GM12865 (cell line): ENCODE measurements around the gene OTOA.
"Not testable (repeated sequence)": the region's sequence is repeated elsewhere in the genome, so short reads cannot be mapped to it uniquely, and the experiment has no call there.

ENCODE experiments used
- DNase-seq: peaks from one replicate; pipeline ENCODE4 v3.0.0; 2010; ENCODE audit warnings: low read depth
- H3K4me3 ChIP-seq: 2 replicates; pipeline ENCODE4 v1.5.1; 2011; ENCODE audit warnings: mild to moderate bottlenecking, low read depth, low read length, control low read depth
- TF ChIP-seq, protein P1 (sequence below): IDR thresholded peaks from 2 replicates; pipeline ENCODE4 v1.5.1; 2011; ENCODE audit warnings: low read length, control low read depth, low read depth, inconsistent platforms; ENCODE audit not compliant: insufficient read depth; ENCODE audit errors: missing control alignments

Gene OTOA

GRCh38 chr16:21634216-21634615 lies 29.6 kb upstream of the OTOA start:
- H3K4me3 ChIP-seq = no peak overlapping the region
- DNase-seq = no peak
- TF ChIP-seq, protein P1, sequence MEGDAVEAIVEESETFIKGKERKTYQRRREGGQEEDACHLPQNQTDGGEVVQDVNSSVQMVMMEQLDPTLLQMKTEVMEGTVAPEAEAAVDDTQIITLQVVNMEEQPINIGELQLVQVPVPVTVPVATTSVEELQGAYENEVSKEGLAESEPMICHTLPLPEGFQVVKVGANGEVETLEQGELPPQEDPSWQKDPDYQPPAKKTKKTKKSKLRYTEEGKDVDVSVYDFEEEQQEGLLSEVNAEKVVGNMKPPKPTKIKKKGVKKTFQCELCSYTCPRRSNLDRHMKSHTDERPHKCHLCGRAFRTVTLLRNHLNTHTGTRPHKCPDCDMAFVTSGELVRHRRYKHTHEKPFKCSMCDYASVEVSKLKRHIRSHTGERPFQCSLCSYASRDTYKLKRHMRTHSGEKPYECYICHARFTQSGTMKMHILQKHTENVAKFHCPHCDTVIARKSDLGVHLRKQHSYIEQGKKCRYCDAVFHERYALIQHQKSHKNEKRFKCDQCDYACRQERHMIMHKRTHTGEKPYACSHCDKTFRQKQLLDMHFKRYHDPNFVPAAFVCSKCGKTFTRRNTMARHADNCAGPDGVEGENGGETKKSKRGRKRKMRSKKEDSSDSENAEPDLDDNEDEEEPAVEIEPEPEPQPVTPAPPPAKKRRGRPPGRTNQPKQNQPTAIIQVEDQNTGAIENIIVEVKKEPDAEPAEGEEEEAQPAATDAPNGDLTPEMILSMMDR = no peak

DNA sequence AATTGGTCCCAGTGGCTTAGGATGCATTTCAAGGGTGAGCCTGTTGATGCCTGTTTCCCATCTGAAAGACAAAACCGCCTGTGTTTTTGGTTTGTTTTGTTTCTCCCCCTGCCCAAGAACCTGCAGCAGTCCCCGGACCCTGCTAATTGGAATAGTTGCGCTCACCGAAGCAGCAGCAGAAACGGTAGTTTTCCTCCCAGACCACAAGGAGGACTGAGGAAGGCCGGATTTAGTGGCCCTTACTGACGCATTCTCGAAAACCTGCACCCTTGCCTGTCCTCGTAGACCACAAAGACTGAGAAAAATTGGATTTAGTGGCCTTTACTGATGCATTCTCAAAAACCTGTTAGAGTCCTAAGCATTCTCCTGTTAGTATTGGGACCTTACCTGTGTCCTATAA lies 28.1 kb upstream of the OTOA start:
- not testable (repeated sequence) for H3K4me3 ChIP-seq, DNase-seq

DNA sequence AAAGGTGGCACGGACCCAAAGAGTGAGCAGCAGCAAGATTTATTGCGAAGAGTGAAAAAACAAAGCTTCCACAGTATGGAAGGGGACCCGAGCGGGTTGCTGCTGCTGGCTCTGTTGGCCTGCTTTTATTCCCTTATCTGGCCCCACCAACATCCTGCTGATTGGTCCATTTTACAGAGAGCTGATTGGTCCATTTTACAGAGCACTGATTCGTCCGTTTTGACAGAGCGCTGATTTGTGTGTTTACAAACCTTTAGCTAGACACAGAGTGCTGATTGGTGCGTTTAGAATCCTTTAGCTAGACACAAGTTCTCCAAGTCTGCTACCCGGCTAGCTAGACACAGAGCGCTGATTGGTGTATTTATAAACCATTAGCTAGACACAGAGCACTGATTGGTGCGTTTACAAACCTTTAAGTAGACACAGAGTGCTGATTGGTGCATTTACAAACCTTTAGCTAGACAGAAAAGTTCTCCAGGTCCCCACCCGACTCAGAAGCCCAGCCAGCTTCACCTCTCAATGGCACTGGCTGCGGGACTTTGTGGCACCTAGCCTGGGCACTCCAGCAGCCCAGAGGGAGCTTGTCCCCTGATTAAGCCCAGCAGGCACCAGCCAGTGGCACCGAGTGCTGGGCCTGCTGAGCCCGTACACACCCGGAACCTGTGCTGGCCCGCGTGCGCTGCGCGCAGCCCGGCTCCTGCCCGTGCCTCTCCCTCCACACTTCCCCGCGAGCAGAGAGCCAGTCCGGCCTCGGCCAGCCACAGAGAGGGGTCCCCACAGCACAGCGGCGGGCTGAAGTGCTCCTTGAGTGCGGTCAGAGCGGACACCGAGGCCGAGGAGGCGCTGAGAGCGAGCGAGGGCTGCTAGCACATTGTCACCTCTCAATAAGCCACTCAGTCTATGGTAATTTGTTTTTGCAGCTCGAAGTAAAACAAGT lies 26.5 kb upstream of the OTOA start:
- TF ChIP-seq, protein P1 = no peak
- H3K4me3 ChIP-seq = no peak overlapping the region
- DNase-seq = no peak

DNA sequence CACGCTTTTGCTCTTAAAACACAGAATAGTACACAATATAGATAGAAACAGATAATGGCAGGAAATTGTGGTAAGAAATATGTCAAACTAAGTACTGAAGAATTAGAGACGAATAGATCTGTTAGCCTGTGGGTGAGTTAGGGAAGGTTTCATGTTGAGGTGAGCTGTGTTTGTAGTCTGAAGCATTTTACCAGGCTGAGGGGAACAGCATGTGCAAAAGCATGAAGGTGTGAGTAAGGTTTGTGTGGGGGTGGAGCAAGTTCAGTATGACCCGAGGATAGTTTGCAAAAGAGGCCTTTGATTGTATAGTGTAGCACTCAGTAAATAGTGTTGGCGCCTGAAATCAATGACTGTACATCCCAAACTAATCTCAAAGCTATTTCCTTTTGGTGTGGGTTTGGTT lies 25.2 kb upstream of the OTOA start:
- DNase-seq = no peak
- no peak overlapping the region for H3K4me3 ChIP-seq

GRCh38 chr16:21639493-21639892 lies 24.3 kb upstream of the OTOA start:
- no peak overlapping the region for H3K4me3 ChIP-seq
- no peak for DNase-seq
- TF ChIP-seq, protein P1 = no peak

More for the DNA sequence above, 25.2 kb upstream of the OTOA start:
- TF ChIP-seq, protein P1 = no peak

DNA sequence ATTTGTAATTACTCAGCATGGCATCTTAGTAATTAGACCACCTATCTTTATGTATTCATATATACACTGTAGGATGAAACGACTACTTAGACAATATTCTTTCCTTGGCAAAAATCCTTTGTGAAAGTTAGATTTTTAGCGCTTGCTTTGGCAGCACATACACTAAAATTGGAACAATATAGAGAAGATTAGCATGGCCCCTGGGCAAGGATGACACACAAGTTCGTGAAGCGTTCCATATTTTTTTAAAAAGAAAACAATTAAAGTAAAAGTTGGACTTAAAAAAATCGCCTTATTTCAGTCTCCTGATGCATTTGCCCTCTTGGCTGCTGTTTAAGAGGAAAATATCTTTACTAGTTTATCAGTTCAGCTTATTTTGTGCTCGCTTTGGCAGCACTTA lies 21.9 kb upstream of the OTOA start:
- H3K4me3 ChIP-seq = no peak overlapping the region
- DNase-seq = no peak
- TF ChIP-seq, protein P1 = no peak

DNA sequence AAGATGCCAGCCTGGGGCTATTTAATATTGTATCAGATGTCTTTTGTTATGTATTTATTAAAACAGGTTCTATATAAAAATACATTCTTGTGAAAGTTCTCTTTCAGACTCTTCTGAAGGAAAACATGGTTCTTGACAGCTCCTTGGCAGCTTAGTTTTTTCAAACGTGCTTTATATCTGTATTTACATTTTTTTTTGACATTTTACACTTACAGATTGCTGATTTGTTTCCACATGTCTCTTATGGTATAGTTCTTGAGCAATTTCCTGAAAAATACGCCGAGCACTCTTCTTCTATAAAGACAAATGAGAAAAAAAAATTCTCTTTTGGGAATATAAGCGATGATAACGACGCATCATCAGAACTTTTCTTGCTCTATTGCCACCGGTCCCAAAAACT lies 20.9 kb upstream of the OTOA start:
- H3K4me3 ChIP-seq = no peak overlapping the region
- TF ChIP-seq, protein P1 = no peak

More for the DNA sequence above, 20.9 kb upstream of the OTOA start:
- DNase-seq = no peak
